Pancreas (tissue), 10 donors: ENCODE data around the gene SSR1. TPM values are rescaled to one million over a fixed set of nuclear protein-coding genes. Genes with fewer than 3 reads are reported as not detected.
A peak's percentile ranks its signal among the peaks of the same experiment; 100 is the strongest.
"Not testable (repeated sequence)": the region's sequence is repeated elsewhere in the genome, so short reads cannot be mapped to it uniquely, and the experiment has no call there.

Experiments used
- ATAC-seq, 4 donors: fragments of 200-7000 bp; cut with Tn5 transposase; one replicate each; pipeline versions ENCODE4 v1.8.0 to v1.9.1; 2020; ENCODE audit warnings: mild to moderate bottlenecking in 4 of 4, moderate library complexity in 4 of 4
- DNase-seq, 6 donors: peaks; one replicate each; pipeline ENCODE4 v3.0.0-alpha.2; 2020
- FAIRE-seq: peaks from 2 replicates; lab custom pipeline; 2012; peaks lifted over from hg19 to GRCh38; lab: Jason Lieb, UNC
- H3K27ac ChIP-seq, 4 donors: fragments of 200-600 bp; sonication (generic); 1 replicate in 3 of 4; 2 replicates in 1 of 4; pipeline versions ENCODE4 v1.5.0 to v1.8.0; 2020
- H3K27me3 ChIP-seq, 4 donors: fragments of 200-600 bp; one replicate each; pipeline ENCODE4 v1.8.0; 2021
- H3K36me3 ChIP-seq, 3 donors: fragments of 200-600 bp; sonication (generic) in 1 of 3; one replicate each; pipeline versions ENCODE4 v1.5.0 to v1.8.0; 2020 to 2021
- H3K4me1 ChIP-seq, 3 donors: fragments of 200-600 bp; one replicate each; pipeline ENCODE4 v1.8.0; 2021
- H3K4me3 ChIP-seq, 4 donors: fragments of 200-600 bp; sonication (generic) in 2 of 4; one replicate each; pipeline versions ENCODE4 v1.5.0 to v1.8.0; 2020 to 2021
- H3K9me3 ChIP-seq, 4 donors: fragments of 200-600 bp; one replicate each; pipeline ENCODE4 v1.8.0; 2021
- WGBS, 2 donors: extraction: QIAGEN DNeasy Blood & Tissue Kit; methylation state at CpG; one replicate each; pipeline ENCODE4 v1.1.7; 2013; 5-methylcytosine and 5-hydroxymethylcytosine counted together
- intact Hi-C, 3 donors: fragments of 100-400 bp; cut with DNase I; formaldehyde crosslinking; loops; one replicate each; pipeline versions ENCODE4 v1.11.1 to v1.14.2; 2022
- polyA plus RNA-seq, 2 donors: library from polyadenylated mRNA; stranded (reverse); fragments of 200-250 nt; gene quantifications; one replicate each; pipeline ENCODE4 v1.2.3, GENCODE V29; 2013
- total RNA-seq, 6 donors: library from RNA; stranded (reverse); fragmentation: NEBNext Ultra II Directional in 4 of 6; extraction: Animal tissue kit (Norgen Biotek cat#: 25700) in 4 of 6; gene quantifications; one replicate each; pipeline versions ENCODE4 v1.2.1 to v1.2.4, GENCODE V29; 2021 to 2023
- TF ChIP-seq, protein P1 (sequence below), 4 donors: fragments of 200-600 bp; sonication (generic) in 3 of 4; IDR thresholded peaks; one replicate each; pipeline versions ENCODE4 v1.5.0 to v1.8.0; 2021; ENCODE audit warnings: antibody characterized with exemption in 4 of 4
- donor health status: healthy with polysubstance abuse.
- donor health status: DM: no; HTN: no; CAD: no; lungs with moderate emphysema.
- donor health status: DM: no; HTN: no; CAD: no.
- donor health status: control.
- donor health status: control.
- donor health status: Bipolar disorder and iron deficiency.
- donor health status: DM: yes; HTN: yes; CAD: no.
- donor health status: DM: no; HTN: no; CAD: no.
- donor health status: DM: no; HTN: no; CAD: no.
- donor health status: DM: yes; HTN: yes; CAD: no.

SSR1 gene
- total and polyA plus RNA-seq, 8 donors: 11.5 to 138 (median 79.6) TPM

DNA sequence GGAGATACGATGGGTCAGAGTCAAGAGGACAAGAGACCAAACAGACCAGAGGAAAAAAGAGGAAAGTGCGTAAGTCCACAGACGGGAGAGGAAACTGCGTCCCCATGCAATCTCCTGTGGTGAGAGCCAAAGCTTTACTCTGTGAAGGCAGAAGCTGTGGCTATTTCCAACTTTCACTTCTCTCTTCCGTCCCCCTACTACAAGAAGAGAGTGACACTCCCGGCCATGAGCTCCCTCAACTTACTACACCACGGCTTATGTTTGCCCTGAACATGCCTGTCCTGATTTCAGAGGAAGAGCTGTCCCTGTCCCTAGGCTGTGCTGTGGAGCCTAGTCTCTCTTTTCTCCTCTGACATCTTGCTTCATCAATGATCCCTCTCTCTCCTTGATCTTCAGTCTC, 11.5 kb upstream of the SSR1 start:
- H3K9me3 ChIP-seq: no peaks in the 10 kb centered on the region
- DNase-seq (peak in 1 of 6 donors; percentile 42), FAIRE-seq (no peak), ATAC-seq (peak in 2 of 4 donors; percentile 63 to 88)
- intact Hi-C loops: no loop called here
- TF ChIP-seq, protein P1, sequence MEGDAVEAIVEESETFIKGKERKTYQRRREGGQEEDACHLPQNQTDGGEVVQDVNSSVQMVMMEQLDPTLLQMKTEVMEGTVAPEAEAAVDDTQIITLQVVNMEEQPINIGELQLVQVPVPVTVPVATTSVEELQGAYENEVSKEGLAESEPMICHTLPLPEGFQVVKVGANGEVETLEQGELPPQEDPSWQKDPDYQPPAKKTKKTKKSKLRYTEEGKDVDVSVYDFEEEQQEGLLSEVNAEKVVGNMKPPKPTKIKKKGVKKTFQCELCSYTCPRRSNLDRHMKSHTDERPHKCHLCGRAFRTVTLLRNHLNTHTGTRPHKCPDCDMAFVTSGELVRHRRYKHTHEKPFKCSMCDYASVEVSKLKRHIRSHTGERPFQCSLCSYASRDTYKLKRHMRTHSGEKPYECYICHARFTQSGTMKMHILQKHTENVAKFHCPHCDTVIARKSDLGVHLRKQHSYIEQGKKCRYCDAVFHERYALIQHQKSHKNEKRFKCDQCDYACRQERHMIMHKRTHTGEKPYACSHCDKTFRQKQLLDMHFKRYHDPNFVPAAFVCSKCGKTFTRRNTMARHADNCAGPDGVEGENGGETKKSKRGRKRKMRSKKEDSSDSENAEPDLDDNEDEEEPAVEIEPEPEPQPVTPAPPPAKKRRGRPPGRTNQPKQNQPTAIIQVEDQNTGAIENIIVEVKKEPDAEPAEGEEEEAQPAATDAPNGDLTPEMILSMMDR (IDR thresholded peaks at IDR 0.05): no peak
- 74 to 86% methylated on average over 7 of the region's 7 CpGs for WGBS, 2 donors
- no peaks in the 10 kb centered on the region for H3K36me3 ChIP-seq
- H3K27me3 ChIP-seq: no peaks in the 10 kb centered on the region
- no peaks in the 10 kb centered on the region for H3K4me1 ChIP-seq
- H3K4me3 ChIP-seq: no peak overlapping the region
- H3K27ac ChIP-seq: no peak overlapping the region

GRCh38 chr6:7323074-7323473, 10.1 kb upstream of the SSR1 start:
- no peaks in the 10 kb centered on the region for H3K27me3 ChIP-seq
- intact Hi-C loops: no loop called here
- no peaks in the 10 kb centered on the region for H3K36me3 ChIP-seq
- no peak overlapping the region for H3K27ac ChIP-seq
- no peak for FAIRE-seq
- H3K4me1 ChIP-seq: no peaks in the 10 kb centered on the region
- DNase-seq: no peak
- no peak for ATAC-seq
- no peak overlapping the region for H3K4me3 ChIP-seq
- TF ChIP-seq, protein P1 (IDR thresholded peaks at IDR 0.05): no peak
- no peaks in the 10 kb centered on the region for H3K9me3 ChIP-seq

- WGBS, 2 donors: 80 to 86% methylated on average over 6 of the region's 6 CpGs
- FAIRE-seq, DNase-seq, H3K4me1 ChIP-seq, H3K27ac ChIP-seq, H3K9me3 ChIP-seq, ATAC-seq, H3K4me3 ChIP-seq, H3K36me3 ChIP-seq, H3K27me3 ChIP-seq, intact Hi-C loops: not testable (repeated sequence)
These were observed 8.9 kb upstream of the SSR1 start for GRCh38 chr6:7321866-7322265.

DNA sequence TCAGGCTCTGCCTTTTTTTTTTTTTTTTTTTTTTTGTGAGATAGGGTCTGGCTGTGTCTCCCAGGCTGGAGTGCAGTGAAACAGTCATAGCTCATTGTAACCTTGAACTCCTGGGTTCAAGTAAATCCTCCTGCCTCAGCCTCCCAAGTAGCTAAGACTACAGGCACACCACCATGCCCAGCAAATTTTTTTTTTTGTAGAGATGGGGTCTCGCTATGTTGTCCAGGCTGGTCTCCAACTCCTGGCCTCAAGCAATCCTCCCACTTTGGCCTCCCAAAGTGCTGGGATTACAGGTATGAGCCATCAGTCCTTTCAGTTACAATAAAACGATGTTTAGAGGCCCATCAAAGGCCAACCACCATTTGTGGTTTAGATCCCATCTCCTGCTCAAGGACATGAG, 6.4 kb upstream of the SSR1 start:
- not testable (repeated sequence) for H3K4me1 ChIP-seq, H3K27ac ChIP-seq, FAIRE-seq, H3K36me3 ChIP-seq, H3K4me3 ChIP-seq, DNase-seq, H3K9me3 ChIP-seq, ATAC-seq, H3K27me3 ChIP-seq
- WGBS, 2 donors: 81 to 83% methylated on average over 2 of the region's 2 CpGs
- intact Hi-C loops: loop anchor here in 1 of 3 donors (10.0 kb wide), 1 partner anchor 65 kb away; the partner anchor contains the start of genes CAGE1 and RIOK1

DNA sequence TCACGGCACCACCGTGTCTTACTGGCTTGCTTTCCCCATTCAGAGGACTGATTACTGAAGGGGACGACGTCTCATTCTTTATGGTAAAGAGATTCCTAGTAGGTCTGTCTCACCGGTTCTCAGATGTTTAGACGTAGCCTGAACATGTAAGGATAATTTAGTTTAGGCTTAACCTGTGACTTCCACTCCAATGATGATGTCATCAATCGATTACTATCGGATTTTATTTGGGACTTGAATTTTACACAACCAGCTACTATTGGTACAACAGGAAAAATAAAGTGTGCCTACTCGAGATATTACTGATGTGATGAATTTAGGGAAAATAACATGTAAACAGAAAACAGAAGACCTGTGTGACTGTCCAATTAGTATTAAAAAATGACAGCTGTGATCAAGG, 4.5 kb upstream of the SSR1 start:
- Histone ChIP-seq H3K9me3 (no peaks in the 10 kb centered on the region), H3K36me3 (no peaks in the 10 kb centered on the region), H3K4me3 (no peak overlapping the region), H3K27ac (no peak overlapping the region), H3K4me1 (peaks cover 0 to 7% (median 0%) of the 10 kb centered on the region in 3 donors), H3K27me3 (no peaks in the 10 kb centered on the region)
- FAIRE-seq (no peak), ATAC-seq (no peak), DNase-seq (no peak)
- intact Hi-C loops: loop anchor here in 1 of 3 donors (10.0 kb wide), 1 partner anchor 67 kb away; the partner anchor contains the start of genes CAGE1 and RIOK1
- TF ChIP-seq, protein P1 (IDR thresholded peaks at IDR 0.05): no peak
- 81 to 86% methylated on average over 9 of the region's 9 CpGs for WGBS, 2 donors
